NCI-H774 (cell line): ENCODE data around the gene SAA2.
"Not testable (repeated sequence)": the region's sequence is repeated elsewhere in the genome, so short reads cannot be mapped to it uniquely, and the experiment has no call there.

Experiments used
- DNase-seq: peaks from one replicate; lab custom pipeline; 2025; lab: John Stamatoyannopoulos, UW

Gene SAA2

GRCh38 chr11:18248561-18248960, at the start of gene SAA2:
SAA2 (minus strand) TSS chr11:18248668; CDS start chr11:18248011, 657 bp downstream.
- DNase-seq, result no peak

GRCh38 chr11:18295316-18295715, 46.8 kb upstream of the SAA2 start:
- DNase-seq, result no peak

DNA sequence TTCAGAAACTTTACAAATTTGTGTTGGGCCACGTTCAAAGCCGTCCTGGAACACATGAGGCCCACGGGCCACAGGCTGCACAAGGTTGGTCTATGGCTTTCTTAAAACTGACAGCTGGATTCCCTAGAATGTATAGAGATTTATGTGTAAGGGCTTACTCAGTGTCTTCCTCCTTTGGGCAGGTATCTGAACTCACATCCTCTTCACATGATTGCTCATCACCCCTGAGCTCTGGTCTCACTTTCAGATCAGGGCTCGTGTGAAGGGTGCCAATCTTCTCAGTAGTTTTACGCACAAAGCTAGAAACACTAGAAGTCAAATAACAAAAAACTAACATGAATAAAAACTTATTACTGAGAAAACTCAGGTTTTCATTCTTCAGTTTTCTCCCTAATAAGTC, 46.4 kb upstream of the SAA2 start:
- DNase-seq, result no peak

DNA sequence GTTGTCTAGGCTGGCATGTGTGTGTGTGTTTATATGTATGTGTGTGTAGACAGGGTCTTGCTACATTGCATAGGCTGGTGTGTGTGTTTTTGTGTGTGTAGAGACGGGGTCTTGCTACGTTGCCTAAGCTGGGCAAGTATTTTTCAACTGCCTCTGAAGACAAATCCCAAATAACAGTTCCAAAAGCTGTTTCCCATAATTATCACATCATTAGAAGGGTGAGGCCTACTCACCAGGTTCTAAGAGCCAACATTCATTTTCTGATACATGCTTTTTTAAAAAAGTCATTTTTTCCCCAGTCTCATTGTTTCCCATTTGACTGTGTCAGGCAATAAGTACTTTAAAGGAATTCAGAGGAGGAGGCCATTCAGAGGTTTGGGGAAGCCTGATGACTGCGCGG, 40.4 kb upstream of the SAA2 start:
- DNase-seq, result no peak

DNA sequence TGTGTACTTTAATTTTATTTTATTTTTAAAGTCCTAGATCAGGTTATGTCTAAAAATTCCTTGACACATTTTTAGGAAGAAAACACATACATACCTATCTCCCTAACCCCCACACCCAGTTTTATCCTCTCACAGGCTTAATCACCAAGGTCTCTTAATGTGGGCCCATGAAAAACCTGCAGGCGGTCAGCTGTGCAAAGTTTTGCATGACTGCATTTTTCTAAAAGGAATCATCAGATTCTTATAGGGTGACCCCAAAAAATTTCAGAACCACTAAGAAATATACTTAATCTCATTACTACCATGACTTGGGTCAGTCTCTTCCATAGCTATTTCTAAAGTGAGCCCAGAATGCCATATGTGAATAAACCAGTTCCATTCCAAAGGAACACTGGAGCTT, 37.4 kb upstream of the SAA2 start:
- no peak for DNase-seq

DNA sequence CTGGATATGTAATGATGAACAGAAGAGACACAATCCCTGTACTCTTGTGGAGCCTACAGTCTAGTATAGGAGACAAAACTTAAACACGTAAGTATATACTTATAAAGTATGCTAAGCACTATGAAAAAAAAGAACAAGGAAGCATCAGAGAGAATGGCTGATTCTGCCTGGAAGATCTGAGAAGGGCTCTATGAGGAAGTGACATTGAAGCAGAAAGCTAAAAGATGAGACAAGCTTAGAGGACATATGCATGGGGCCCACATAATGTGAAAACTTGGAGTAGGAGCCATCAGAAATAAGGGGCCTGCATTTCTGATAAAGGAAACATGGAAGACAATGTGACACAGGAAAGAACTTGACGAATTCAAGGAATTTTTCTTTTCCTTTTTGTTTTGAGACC, 34.2 kb upstream of the SAA2 start:
- DNase-seq, result no peak

GRCh38 chr11:18280438-18281045, 32.1 kb upstream of the SAA2 start:
- DNase-seq, result no peak

GRCh38 chr11:18277565-18278271, 29.2 kb upstream of the SAA2 start:
- no peak for DNase-seq

GRCh38 chr11:18271206-18271605, 22.7 kb upstream of the SAA2 start:
- no peak for DNase-seq

GRCh38 chr11:18270102-18270501, 21.6 kb upstream of the SAA2 start:
- no peak for DNase-seq

DNA sequence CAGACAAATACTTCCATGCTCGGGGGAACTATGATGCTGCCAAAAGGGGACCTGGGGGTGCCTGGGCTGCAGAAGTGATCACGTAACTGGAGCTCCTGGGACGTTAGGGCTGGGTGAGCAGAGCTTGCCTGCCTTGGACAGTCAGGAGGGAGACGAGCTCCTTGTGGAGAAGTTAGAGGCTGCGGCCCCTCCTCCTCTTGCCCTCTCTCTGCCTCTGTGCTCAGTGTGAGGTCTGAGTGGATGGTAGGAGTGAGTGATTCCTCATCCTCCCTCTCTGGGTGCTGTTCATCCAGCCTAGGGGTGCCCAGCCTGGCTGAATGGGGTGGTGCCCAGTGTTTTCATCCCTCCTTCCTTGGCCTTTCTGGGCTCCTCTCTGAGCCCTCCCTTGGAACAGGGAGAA, 20.8 kb upstream of the SAA2 start:
- not testable (repeated sequence) for DNase-seq

GRCh38 chr11:18267335-18268133, 19.1 kb upstream of the SAA2 start:
- DNase-seq, result not testable (repeated sequence)

- no peak for DNase-seq
Measured at GRCh38 chr11:18265949-18266348, 17.5 kb upstream of the SAA2 start, which contains the start of gene SAA1. SAA1 (plus strand) TSS chr11:18266264; CDS start chr11:18266888, 624 bp downstream.

DNA sequence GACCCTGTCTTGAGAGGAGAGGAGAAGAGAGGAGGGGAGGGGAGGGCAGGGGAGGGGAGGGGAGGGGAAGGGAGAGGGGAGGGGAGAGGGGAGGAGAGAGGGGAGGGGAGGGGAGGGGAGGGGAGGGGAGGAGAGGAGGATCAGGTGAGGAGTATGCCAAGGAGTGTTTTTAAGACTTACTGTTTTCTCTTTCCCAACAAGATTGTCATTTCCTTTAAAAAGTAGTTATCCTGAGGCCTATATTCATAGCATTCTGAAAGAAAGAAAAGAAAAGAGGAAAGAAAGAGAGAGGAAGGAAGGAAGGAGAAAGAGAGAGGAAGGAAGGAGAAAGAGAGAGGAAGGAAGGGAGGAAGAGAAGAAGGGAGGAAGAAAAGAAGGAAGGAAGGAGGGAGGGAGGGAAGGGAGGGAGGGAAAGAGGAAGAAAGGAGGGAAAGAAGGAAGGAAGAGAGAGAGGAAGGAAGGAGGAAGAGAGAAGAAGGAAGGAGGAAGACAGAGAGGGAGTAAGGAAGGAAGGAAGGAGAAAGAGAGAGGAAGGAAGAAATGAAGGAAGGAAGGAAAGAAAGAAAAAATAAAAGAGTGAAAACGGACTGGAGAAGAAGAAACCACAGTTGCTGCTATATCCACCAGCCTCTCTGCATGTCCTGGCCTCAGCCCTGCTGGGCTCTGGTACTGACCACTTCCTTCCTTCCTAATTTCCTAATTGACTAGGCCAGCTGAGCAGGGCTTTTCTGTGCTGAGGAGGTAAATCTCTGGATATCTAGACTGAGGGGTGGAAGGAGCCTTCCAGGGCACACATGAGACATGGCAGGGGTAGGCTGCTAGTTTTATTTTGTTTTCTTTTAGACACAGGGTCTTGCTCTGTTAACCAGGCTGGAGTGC, 16.4 kb upstream of the SAA2 start:
- no peak for DNase-seq

DNA sequence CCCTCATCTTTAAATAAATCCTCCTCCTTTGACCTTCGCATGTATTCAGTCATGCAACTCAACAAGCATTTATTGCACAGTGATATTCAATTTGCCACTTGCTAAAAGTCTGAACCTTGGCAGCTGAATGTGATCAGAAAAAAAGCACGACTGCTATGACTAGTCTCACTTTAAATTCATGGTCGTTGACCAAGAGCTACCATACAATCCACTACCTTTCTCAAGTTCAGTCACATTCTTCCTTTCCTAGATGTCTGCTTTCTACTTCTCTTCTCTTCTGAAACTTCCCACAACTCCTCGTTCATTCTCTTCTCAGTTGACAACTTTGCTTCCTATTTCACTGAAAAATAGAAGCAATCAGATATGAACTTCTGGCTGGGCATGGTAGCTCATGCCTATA, 15.6 kb upstream of the SAA2 start:
- DNase-seq, result no peak

DNA sequence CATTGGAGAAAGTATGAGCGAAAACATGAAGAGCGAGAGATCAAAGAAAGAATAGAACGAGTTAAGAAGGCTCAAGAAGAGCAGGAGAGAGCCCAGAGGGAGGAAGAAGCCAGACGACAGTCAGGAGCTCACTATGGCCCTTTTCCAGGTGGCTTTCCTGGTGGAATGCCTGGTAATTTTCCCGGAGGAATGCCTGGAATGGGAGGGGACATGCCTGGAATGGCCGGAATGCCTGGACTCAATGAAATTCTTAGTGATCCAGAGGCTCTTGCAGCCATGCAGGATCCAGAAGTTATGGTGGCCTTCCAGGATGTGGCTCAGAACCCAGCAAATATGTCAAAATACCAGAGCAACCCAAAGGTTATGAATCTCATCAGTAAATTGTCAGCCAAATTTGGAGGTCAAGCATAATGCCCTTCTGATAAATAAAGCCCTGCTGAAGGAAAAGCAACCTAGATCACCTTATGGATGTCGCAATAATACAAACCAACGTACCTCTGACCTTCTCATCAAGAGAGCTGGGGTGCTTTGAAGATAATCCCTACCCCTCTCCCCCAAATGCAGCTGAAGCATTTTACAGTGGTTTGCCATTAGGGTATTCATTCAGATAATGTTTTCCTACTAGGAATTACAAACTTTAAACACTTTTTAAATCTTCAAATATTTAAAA, 14.3 kb upstream of the SAA2 start:
- not testable (repeated sequence) for DNase-seq

DNA sequence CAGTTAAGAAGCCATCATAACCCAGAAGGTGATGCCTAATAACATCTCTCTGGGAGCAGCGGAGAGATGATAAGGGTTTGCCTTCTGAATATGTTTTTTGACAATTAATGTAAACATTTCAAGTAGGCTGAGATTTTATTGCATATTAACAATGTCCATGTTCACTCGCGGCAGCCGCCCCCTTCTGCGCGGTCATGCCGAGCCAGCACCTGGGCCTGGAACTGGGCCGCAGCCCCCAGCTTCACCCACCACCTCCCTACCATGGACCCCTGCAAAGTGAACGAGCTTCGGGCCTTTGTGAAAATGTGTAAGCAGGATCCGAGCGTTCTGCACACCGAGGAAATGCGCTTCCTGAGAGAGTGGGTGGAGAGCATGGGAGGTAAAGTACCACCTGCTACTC, 13.3 kb upstream of the SAA2 start:
- DNase-seq, result no peak

GRCh38 chr11:18259259-18259658, 10.8 kb upstream of the SAA2 start:
- DNase-seq, result no peak

DNA sequence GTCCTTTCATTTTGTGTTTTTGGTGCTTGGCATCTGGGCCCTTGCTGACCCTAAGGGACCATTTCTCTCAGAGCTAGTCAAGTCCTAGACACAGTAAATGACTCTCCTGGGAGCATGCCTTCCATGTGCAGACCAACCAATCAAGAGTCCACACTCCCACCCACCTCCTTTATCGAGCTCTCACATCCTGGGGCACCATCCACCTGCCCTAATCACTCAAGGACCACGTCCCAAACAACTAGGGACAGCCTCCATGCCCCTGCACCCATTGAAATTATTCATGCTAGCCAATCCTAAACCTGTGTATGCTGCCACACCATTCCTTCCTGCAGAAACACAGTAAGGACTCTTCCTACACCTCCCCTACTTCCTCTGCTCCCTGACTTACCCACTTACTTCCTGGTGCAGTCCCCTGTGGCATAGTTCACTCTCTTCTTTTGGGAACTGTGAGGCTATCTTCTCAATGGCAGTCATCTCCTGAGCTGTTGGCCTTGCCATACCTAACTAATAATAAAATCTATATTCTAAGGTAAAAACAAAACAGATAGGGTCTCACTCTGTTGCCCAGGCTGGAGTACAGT, 6.4 kb upstream of the SAA2 start:
- no peak for DNase-seq

DNA sequence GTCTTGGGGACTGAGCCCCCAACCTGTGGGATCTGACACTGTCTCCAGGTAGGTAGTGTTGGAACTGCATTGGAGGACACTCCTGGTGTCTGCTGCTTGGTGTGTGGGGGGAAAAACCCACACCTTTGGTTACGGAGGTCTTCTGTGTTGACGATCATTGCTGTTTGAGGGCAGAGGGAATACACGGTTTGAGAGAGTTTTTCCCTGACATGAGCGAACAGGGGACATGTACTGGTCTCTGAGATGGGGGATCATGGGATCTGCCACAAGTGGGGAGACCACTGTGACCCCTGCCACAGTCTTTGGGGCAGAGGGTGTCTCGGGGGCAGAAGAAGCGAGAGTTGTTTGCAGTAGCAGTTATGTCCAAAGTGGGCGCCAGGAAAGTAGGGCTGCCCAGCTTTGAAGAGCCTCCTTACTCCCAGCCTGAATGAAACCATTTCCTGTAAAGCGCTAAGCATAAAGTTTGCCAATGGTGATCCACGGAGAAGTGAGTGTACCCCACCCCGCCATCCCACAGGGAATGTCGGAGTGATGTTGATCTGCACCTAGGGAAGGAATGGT, 5.4 kb upstream of the SAA2 start:
- DNase-seq, result no peak

DNA sequence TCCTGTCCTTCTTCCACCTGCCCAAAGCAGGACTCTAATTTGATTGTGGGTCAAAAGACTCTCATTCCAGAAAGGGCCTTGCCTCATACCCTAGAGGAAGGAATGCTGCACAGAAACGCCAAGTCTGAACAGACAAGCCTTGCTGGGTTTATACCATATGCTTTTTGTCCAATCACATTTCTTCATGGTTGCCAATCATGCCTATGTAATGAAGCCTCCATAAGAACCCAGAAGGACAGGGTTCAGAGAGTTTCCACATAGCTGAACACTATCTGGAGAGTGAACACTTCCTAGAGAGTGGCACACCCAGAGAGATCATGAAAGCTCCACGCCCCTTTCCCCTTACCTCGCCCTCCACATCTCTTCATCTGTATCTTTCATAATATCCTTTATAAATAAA, 4.8 kb upstream of the SAA2 start:
- no peak for DNase-seq
